ENCODE results near the gene RAB33B. TPM values are rescaled to one million over a fixed set of nuclear protein-coding genes. Genes with fewer than 3 reads are reported as not detected.

The RAB33B gene
- total and polyA plus RNA-seq, 2 of the 8 experiments (the other 6 are each of a cell fraction or from before 2014, with no cell fraction given) = 4.2 to 8.7 TPM

- Histone ChIP-seq H3K27me3 (replicated peaks in 1 of 4; ENCODE audit: control insufficient read depth in 3 of 4, extremely low read depth in 1 of 4, insufficient read depth in 3 of 4, low read length in 3 of 4) (no peaks in the 10 kb centered on the region), H3K27ac (ENCODE audit: low read depth, low read length) (no peak overlapping the region), H3K23me2 (ENCODE audit: low read depth, low read length) (no peaks in the 10 kb centered on the region), H3K18ac (ENCODE audit: extremely low read depth, low read length) (no peak overlapping the region), H3K9ac (replicated peaks in 1 of 4; ENCODE audit: extremely low read depth in 1 of 4, low read depth in 3 of 4, low read length in 3 of 4) (no peak overlapping the region), H2AK5ac (ENCODE audit: low read depth, low read length) (no peak overlapping the region), H4K8ac (ENCODE audit: extremely low read depth, insufficient read depth, low read length) (no peak overlapping the region), H4K91ac (replicated peaks; ENCODE audit: insufficient read length, low read length) (no peak overlapping the region), H4K20me1 (replicated peaks in 1 of 2; ENCODE audit: control insufficient read depth in 1 of 2, insufficient read depth in 2 of 2, low read length in 2 of 2) (no peaks in the 10 kb centered on the region), H3K4me1 (replicated peaks in 1 of 4; ENCODE audit: control insufficient read depth in 3 of 4, insufficient read depth in 4 of 4, low read length in 3 of 4) (no peaks in the 10 kb centered on the region), H3K14ac (ENCODE audit: insufficient read length) (no peak overlapping the region), H2BK15ac (ENCODE audit: low read length) (no peak overlapping the region), H2BK120ac (replicated peaks; ENCODE audit: low read depth, low read length) (no peak overlapping the region), H3K9me3 (ENCODE audit: insufficient read depth in 2 of 2, low read depth in 1 of 2, low read length in 1 of 2) (no peaks in the 10 kb centered on the region), H2BK20ac (ENCODE audit: low read length) (no peak overlapping the region), H3K79me1 (ENCODE audit: low read depth, low read length) (no peaks in the 10 kb centered on the region), H3K4ac (replicated peaks; ENCODE audit: insufficient read length, low read depth, low read length) (no peak overlapping the region), H3K23ac (ENCODE audit: insufficient read length) (no peak overlapping the region), H3K79me2 (ENCODE audit: control insufficient read depth in 1 of 2, insufficient read depth in 2 of 2, low read length in 2 of 2) (no peaks in the 10 kb centered on the region), H4K5ac (ENCODE audit: insufficient read length, low read depth, low read length) (no peak overlapping the region), H3K56ac (replicated peaks; ENCODE audit: insufficient read length, low read depth, low read length) (no peak overlapping the region), H3K4me2 (ENCODE audit: insufficient read depth in 1 of 2, low read depth in 2 of 2, low read length in 2 of 2) (no peak overlapping the region), H2BK12ac (ENCODE audit: low read depth, low read length) (no peak overlapping the region), H2BK5ac (ENCODE audit: low read depth, low read length) (no peak overlapping the region), H3K36me3 (ENCODE audit: control insufficient read depth in 2 of 4, insufficient read depth in 4 of 4, low read length in 3 of 4) (no peaks in the 10 kb centered on the region), H3K4me3 (ENCODE audit: extremely low read depth in 1 of 4, insufficient read depth in 2 of 4, low read depth in 3 of 4, low read length in 4 of 4) (no peak overlapping the region), H2AFZ (ENCODE audit: low read length) (no peak overlapping the region)
- ChIA-PET CTCF (ENCODE audit: partially characterized antibody) (interaction anchor here (1.6 to 3.6 kb wide), 3 partner anchors 10 to 48 kb away, joined by 3 to 22 read pairs (median 7); no protein-coding TSS in a partner anchor), POLR2A (ENCODE audit: partially characterized antibody) (interaction anchor here (0.6 kb wide), 1 partner anchor 10 kb away, joined by 3 read pairs; no protein-coding TSS in a partner anchor)
- DNase-seq (ENCODE audit: low read depth in 1 of 2, low spot score in 2 of 2) = no peak
- no peak for FAIRE-seq
- 90% methylated on average over 3 of the region's 3 CpGs; no CpG with 5 or more reads in 1 of the 2 experiments for WGBS, 2 experiments (ENCODE audit: extremely low coverage in 1 of 2, insufficient coverage in 1 of 2, insufficient read length in 1 of 2, insufficient replicate concordance in 2 of 2, low coverage in 1 of 2, low lambda C conversion rate in 2 of 2, missing lambda C conversion rate in 1 of 2)
- TF ChIP-seq CTBP2 (IDR thresholded peaks at IDR 0.05; ENCODE audit: borderline replicate concordance, insufficient read depth, insufficient read length, low read length) (no peak), BRCA1 (IDR thresholded peaks at IDR 0.05; ENCODE audit: low read depth, low read length) (no peak), CHD1 (IDR thresholded peaks at IDR 0.05; ENCODE audit: low read depth, low read length) (no peak), RXRA (IDR thresholded peaks at IDR 0.05; ENCODE audit: insufficient read depth, low read depth, low read length) (no peak), TEAD4 (IDR thresholded peaks at IDR 0.05; ENCODE audit: low read depth, low read length) (no peak), EZH2 (IDR thresholded peaks at IDR 0.05; ENCODE audit: low read depth, low read length, severe bottlenecking) (no peak), JUND (IDR thresholded peaks at IDR 0.05; ENCODE audit: low read length) (no peak), POLR2A (IDR thresholded peaks at IDR 0.05; ENCODE audit: control extremely low read depth in 1 of 2, low read depth in 2 of 2, low read length in 2 of 2) (no peak), SIRT6 (IDR thresholded peaks at IDR 0.05; ENCODE audit: low read length) (no peak), POU5F1 (IDR thresholded peaks at IDR 0.05; ENCODE audit: low read depth, low read length) (no peak), SRF (IDR thresholded peaks at IDR 0.05; ENCODE audit: low read depth, low read length) (no peak), TAF1 (IDR thresholded peaks at IDR 0.05; ENCODE audit: low read depth, low read length) (no peak), NRF1 (IDR thresholded peaks at IDR 0.05; ENCODE audit: low read depth, low read length) (no peak), RBBP5 (IDR thresholded peaks at IDR 0.05; ENCODE audit: borderline replicate concordance, low read depth, low read length) (no peak), HDAC2 (IDR thresholded peaks at IDR 0.05; ENCODE audit: borderline replicate concordance in 1 of 2, low read depth in 2 of 2, low read length in 2 of 2) (no peak), GTF2F1 (IDR thresholded peaks at IDR 0.05; ENCODE audit: borderline replicate concordance, low read depth, low read length) (no peak)
These were observed 29.1 kb downstream of the RAB33B start for GRCh38 chr4:139483000-139483399.
